ENCODE results near the gene MAGEA8. TPM values are rescaled to one million over a fixed set of nuclear protein-coding genes. Genes with fewer than 3 reads are reported as not detected.
"Not testable (repeated sequence)": the region's sequence is repeated elsewhere in the genome, so short reads cannot be mapped to it uniquely, and the experiment has no call there.

The MAGEA8 gene
- total RNA-seq, 1 donor from 2014 or later: not detected

DNA sequence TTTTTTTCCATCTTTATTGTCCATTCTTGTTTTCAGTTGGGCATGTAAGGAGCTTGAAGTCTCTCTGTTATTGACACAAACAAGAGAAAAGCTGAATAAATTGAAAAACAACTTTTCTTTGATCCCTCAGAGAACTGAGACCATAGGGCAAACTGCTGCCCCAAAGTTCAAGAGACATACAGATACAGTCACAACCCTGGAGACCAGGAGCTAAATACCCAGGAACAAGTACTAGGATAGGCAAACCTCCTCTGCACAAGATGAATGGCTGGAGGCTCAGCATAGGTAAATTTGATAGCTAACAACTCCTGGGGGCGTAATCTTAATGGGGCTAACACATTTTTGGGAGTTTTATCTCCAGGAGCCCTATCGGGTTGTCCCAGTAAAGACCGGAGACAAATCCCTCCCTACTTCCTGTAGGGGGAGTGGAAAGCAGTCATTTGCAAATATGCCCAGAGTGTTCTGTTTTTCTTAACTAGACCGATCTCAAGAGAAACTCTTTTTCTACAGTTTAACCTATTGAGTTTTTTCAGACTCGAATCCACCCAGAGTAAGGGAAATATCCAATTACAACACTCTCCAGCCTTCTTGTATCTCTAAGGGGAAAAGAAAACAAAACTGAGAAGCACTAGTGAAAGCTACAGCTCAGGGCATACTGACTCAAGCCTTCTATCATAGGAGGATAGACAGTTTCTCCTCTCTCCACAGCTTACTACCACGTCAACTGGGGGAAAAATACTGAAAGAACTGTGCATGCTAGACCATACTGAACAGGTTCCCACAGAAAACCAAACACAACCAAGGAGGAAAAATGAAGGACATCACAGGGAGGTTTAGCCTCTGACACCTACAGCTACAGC is 23.1 kb downstream of the MAGEA8 start:
- no peak for DNase-seq

DNA sequence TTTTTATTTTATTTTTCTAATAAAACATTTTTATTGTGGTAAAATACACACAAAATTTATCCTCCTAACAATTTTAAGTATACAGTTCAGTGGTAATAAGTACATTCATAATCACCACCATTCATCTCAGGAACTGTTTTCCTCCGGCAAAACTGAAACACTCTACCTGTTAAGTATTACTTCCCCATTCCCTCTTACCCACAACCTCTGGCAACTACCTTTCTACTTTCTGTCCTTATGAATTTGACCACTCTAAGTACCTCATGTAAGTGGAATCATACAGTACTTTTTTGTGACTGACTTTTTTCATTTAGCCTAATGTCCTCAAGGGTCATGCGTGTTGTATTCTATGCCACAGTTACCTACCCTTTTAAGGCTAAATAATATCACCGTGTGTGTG is 27.3 kb downstream of the MAGEA8 start:
- DNase-seq: no peak

DNA sequence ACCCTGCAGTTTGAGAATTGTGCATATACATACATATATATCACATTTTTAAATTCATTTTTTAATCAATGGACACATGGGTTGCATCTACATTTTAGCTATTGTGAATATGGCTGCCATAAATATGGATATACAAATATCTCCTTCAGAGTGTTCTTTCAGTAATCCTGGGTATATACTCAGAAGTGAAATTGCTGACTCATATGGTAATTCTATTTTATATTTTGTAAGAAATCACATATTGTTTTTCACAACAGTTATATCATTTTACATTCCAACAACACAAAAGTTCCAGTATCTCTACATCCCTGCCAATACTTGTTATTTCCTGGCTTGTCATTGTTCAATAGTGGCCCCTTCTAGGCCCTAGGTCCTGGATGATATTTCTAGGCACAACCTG is 27.7 kb downstream of the MAGEA8 start:
- DNase-seq: no peak

DNA sequence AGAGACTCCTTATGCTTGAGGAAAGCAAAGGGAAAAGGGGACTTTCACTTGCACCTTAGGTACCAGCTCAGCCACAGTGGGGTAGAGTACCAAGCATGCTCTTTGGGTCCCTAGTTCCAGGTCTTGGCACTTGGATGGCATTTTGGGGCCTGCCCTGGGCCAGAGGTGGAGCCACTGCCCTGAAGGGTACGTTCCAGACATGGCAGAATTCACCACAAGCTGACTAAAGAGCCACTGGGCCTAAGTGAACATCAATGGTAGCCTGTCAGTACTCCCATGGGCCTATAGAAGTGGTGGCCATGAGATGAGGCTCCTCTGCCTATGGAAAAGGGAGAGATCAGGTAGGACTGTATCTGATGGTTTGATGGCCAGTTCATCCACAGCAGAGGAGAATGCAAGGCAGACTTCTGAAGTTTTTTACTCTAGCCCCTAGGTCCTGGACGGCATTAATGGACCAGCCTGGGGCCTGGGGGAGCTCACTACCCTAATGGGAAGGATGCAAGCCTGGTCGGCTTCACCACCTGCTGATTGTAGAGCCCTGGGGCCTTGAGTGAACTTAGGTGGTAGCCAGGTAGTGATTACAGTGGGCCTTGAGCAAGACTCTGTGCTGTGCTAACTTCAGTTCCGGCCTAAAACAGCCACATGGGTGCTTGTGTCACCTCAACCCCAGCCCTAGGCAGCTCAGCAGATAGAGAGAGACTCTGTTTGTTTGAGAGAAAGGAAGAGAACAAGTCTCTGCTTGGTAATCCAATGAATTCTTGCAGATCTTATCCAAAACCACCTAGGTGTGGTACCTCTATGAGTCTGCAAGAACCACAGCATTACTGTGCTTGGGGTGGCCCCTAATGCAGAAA is 28.6 kb downstream of the MAGEA8 start:
- no peak for DNase-seq

DNA sequence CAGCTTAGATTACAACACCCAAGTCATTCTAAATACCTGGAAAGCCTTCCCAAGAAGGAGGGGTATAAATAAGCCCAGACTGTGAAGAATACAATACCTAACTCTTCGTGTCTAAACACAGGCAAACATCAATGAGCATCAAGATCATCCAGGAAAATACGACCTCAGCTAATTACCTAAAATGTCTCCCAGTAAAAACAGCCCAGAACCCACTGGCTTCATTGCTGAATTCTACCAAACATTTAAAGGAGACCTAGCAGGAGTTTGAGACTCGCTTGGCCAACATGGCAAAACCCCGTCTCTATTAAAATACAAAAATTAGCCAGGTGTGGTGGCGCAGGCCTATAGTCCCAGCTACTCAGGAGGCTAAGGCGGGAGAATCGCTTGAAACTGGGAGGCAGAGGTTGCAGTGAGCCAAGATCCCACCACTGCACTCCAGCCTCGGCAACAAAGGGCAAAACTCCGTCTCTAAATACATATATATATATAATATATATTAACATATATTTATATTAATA is 29.3 kb downstream of the MAGEA8 start:
- DNase-seq: no peak

DNA sequence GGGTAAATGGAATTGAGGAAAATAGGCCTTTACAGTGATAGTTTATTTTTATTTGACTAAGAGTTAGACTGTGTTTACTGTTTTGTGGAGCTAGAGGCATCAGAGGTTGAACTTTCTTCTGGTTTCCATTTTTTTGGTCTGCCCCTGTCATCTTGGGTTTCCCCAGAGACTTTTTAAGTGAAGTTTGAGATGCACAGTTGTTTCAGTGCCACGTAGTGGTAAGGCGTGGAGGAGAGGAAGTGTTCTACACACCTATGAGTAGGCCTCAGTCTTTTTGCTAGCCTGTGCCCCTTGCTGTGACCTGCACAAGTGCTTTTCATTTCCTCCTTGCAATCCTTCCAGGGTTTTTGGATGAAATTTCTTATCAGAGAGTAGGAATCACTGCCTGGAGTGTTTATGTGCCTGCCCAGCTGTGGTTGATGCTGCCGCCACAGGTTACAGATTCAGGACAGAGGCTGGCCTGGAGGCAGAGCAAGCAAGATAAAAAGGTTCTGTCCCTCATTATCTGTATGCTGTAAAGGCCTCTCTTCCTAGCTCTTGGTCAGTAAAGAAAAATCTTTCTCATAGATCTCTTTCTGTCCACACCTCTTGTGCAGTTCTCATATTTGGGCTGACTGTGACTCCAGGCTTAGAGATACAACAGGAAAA is 35.9 kb downstream of the MAGEA8 start:
- no peak for DNase-seq

DNA sequence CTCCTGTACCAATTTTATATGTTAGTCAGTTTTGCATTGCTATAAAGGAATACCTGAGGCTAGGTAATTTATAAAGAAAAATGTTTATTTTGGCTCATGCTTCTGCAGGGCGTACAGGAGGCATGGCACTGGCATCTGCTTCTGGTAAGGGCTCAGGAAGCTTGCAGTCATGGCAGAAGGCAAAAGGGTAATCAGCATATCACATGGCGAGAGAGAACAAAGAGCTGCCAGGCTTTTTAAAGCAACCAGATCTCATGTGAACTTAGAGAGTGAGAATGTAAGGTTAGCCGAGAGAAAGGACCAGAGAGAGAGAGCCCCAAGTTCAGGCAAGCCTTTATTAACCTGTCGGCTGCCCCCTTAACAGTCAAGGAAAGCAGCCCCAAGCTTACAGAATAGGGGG is 42.9 kb downstream of the MAGEA8 start:
- DNase-seq: not testable (repeated sequence)

DNA sequence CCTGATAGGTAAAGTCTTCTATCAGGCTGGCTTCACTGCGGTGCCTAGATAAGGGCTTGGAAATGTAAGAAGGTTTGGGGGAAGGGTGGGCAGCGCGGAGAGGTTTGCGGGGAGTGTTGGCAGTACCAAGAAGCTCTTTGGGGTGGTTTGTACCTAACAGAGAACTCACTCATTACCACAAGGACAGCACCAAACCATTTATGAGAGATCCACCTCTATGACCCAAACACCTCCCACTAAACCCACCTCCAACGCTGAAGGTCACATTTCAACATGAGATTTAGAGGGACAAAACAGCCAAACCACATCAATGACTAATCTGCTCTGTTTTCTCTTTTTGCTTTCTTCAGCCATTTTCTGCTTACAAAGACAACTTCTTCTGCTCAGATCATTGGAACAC is 43.5 kb downstream of the MAGEA8 start:
- not testable (repeated sequence) for DNase-seq

DNA sequence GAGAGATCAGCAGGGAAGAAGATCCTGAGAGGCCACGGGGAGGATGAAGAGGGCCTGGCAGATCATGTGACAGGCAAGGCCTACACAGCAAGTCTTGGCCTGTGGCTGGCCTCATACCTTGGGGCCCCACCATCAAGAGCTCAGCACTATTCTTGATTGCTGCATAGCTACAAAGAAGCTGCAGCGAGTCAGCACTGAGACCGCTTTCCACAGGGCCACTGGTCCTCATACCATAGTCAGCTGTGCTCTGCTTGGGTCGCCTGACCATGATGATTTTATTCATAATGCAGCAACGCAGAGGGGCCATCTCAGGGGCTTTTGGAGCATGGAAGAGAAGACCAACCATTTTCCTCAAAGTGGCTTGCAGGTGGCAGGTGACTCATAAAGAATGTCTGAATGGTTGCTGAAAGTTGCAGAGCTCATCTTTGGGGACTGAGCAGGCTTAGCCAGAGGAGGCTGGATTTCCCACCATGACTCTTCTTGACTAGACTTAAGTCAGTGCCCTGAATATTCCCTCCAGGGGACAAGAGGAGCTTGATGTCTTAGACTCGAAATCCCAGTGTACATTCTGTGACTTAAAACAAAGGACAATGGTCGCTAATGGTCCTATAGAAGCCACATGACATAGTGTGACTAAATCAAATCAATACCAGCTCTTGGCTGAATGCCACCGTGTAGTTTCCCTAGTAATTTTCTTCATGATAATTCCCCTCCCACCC is 46.4 kb downstream of the MAGEA8 start:
- DNase-seq: not testable (repeated sequence)

DNA sequence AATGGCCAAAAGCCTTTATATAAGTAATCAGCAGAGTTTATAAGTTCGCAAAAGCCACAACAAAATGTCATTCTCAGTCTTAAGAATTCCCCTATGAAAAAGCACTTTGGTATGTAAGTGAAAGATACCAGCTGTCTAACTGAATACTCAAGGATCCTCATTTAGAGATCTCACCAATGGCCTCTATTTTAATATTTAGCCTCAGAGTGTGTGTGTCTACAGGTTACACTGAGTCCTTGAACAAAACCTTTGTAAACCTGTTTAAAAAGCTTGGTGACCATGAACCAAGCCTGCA is 46.9 kb downstream of the MAGEA8 start:
- DNase-seq: not testable (repeated sequence)

DNA sequence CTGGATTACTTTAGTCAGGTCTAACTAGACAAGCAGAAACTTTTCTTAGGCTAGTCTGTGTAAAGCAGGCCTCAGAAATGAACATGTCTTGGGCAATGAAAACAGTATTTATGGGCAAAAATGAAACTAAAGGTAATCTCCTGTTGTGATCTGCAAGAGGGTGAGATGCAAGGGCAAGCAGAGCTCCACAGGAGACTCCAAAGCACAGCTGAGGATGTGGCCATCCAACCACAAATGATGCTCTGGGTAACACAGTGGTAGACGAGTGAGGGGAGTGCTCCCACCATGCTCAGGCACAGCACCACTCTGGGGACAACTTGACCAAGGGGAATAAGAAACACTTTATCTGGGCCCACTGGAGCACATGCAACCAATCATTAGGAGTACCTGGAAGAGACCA is 47.7 kb downstream of the MAGEA8 start:
- not testable (repeated sequence) for DNase-seq

DNA sequence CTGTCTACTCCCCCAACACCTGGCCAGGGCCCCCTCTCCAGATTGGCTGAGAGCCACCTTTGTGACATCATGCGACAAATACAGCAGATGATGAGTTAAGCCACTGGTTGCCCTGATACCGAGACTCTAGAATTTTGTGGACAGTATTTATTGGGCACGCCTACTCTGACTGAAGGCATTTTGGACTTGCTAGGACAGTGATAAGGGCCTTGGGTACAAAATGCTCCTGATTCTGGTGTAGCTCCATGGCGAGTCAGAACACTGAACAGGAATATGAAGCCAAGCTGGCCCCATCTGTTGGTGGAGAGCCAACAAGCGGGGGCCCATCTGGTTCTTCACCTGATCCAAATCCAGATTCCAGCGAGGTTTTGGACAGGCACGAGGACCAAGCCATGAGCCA is 48.4 kb downstream of the MAGEA8 start, which contains the start of gene HSFX4:
Gene HSFX4 (plus strand): TSS at position 174 of the 400 bp plus-strand sequence. CDS start 72 bp downstream, at position 246.
- DNase-seq: not testable (repeated sequence)

DNA sequence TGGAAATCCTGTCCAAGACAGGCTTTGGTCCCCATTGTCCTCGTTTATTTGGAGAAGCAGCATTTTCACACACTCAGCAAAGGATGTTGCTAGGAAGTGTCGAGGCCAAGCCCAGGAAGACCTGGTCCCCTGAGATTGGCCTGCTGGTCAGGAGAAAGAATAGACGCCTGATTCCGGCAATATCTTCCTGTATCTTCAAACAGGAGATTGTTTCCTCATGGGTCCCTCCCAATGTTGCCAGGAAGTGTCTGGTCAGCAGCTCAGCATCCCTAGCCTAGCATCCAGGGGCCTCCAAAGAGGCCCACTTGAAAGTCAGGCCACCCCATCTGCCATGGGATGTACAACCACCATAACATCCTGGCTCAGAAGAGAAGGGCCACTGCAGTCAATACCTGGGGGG is 50.4 kb downstream of the MAGEA8 start:
- not testable (repeated sequence) for DNase-seq

DNA sequence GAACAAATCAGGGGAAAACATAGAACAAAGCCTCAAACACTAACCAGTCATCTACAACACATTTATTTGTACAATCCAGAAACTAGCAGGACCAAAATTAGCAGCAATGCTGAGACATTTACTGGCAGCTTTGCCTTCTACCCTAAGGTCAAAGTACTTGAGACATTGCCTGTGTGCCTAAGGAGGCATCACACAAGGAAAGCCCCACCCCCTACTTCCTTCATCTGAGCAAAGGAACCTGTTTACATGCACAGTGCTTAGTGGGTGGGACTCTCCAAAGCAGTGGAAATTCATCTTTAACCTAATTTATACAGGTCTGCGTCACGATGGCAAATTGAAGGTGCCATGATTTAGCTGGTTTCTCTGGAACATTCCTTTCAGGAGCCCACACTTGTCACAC is 51.2 kb downstream of the MAGEA8 start:
- DNase-seq: not testable (repeated sequence)

DNA sequence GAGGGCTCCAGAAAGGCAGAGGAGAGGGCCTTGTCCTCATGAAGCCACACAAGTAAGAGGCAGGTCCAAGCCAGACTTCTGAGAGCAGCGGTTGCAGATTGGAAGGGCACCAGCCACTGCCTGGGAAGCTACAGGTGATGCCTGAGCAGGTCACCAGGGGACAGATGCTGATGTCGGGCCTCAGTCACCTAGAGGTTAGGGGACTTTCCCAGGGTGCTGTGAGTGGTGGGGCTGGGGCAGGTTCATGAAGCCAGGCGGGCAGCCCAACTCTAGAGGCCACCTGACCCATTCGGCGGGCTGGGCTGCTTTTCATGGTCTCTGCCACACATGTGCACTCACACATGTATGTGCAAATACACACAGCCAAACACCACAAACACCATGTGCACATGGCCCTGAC is 52.0 kb downstream of the MAGEA8 start:
- DNase-seq: not testable (repeated sequence)

DNA sequence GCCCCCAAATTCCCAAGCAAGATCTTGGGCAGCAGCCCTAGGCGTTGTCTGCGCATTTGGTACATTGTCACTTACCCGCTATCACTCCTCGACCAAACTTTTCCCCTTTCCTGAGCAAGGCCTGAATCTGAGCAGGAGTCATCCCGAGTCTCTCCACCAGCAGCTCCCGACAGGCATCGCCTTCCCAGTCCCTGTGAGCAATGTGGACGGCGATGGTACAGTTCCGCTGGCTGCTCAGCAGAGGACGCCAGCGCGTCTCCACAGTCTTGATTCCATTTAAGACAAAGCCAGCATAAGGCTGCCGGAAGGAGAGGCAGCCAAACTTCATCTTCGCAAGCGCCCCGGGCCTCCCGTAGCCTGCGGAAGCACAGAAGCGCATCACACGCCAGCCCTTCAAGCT is 52.6 kb downstream of the MAGEA8 start:
- DNase-seq: not testable (repeated sequence)

Other genes with a start within 250 kb of the MAGEA8 start
- gene TMEM185A, start 249.4 kb upstream of the MAGEA8 start, total RNA-seq: 51.6 TPM
- not detected for gene MAGEA11, start 169.1 kb upstream of the MAGEA8 start, total RNA-seq
- gene HSFX1, start 107.1 kb upstream of the MAGEA8 start, total RNA-seq: 1.7 TPM
- not detected for gene MAGEA9, start 99.3 kb upstream of the MAGEA8 start, total RNA-seq
- gene HSFX4, start 48.4 kb downstream of the MAGEA8 start, total RNA-seq: not detected
- 11.4 TPM for gene EOLA2, start 57.3 kb downstream of the MAGEA8 start, total RNA-seq

Measured in occipital lobe (tissue), 2 donors.